GM19452 (cell line): ENCODE measurements around the gene GRB2.

Source experiments
- ATAC-seq: cut with Tn5 transposase; IDR thresholded peaks from one replicate; pipeline ENCODE4 v1.9.1; 2021; ENCODE audit not compliant: unreplicated experiment

GRB2 gene

GRCh38 chr17:75414488-75414887, 9.0 kb upstream of the GRB2 start:
- ATAC-seq: no peak

DNA sequence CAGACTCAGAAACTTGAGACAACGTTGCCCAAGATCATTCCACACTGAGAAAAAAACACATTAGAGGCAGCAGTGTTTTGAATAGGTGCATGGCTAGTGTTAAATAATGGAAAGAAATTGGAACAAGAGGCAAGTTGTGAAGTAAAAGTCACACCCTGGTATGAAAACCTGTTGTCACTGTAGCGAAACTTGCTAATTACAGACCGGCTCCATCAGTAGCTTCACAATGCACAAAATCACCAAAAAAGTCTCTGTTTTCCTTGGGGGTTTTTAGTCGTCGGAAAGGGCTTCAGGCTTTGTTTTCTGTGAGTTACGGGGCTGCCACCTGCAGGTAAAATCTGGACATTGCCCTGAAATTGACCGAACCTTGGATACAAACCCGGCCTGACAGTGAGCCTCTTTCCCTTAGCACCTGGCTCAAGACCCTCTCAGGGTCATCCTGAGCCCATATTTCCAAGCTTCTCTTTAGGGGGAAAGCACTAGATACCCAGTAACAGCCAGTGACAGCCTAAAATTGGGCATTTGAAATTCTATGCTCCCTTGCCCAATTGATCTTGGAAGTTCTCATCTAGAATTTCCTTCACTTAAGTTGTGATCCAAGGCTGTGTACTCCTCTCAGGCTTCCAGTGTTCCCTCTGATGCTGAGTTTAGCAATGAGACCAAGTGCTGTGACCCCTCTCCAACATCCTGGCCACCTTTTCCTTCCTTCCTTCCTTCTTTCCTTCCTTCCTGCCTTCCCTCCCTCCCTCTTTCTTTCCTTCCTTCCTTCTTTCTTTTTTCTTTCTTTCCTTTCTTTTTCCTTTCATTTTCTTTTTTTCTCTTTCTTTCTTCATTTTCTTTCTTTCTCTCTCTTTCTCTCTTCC, 7.2 kb upstream of the GRB2 start:
- no peak for ATAC-seq

DNA sequence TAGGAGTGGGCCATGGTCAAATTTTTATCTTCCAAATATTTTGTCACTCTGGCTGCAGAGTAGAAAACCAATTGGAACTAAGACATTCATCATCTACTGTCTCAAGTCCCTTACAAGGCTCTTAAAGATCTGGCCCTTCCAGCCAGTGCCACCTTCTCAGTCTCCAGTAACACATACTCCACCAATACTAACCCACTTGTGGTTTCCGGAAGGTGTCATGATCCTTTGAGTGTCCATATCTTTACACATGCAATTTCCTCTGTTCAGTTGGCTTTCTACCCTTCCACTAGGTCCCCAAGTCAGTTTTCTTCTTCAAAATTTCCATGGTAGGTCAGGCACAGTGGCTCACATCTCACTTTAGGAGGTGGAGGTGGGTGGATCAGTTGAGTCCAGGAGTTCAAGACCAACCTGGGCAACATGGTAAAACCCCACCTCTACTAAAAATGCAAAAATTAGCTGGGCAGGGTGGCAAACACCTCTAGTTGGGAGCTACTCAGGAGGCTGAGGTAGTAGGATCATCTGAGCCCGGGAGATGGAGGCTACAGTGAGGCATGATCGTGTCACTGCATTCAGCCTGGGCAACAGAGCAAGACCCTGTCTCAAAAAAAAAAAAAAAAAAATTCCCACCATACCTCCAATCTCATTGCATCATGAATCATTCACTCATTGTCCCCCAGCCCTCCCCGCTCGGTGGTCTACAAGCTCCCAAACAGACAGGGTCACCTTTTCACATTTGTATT, 6.0 kb upstream of the GRB2 start:
- no peak for ATAC-seq

DNA sequence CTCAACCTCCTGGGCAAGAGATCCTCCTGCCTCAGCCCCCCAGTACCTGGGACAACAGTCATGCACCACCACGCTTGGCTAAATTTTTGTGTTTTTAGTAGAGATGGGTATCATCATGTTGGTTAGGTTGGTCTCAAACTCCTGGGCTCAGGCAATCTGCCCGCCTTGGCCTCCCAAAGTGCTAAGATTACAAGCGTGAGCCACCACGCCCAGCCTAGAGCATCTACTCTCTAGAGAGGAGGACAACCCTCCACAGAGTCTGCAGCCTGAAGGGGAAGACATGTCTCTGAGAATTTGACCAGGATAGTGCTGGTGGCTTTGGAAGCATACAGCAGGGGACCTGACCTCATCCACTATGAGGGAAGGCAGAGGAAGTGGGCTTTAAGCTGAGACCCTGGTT, 4.7 kb upstream of the GRB2 start:
- ATAC-seq: no peak

DNA sequence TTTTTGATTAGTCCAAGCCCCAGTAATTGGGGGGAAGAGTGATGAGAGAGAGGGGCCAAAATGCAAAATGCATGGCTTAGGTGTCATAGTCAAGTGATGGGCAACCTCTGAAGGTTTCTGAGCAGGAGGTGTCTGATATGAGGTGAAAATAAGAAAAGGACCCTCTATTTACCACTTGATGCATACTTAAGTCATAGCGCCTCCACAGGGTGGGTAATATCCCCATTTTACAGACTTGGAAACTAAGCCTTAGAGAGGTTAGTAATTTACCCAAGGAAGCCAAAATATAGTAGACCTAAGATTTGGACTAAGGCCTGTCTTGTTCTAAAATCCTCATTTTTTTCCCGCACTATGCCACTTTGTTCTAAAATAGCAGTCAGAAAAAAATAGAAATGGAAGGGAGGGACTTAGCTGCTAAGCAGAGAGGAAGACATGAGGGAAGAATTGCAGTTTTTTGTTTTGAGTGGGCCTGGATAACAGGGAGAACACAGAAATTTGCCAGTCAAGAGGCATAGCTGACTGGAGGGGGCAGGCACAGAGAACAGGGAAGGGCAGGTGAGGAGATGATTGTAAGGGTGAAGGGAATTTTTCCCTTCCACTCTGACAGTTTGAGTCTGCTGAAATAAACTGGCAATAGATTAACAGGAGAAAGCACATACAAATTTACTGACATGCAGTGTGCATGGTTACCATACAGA, 2.3 kb upstream of the GRB2 start:
- ATAC-seq: no peak

- no peak for ATAC-seq
Observed at GRCh38 chr17:75406222-75406615, 741 bp upstream of the GRB2 start.

DNA sequence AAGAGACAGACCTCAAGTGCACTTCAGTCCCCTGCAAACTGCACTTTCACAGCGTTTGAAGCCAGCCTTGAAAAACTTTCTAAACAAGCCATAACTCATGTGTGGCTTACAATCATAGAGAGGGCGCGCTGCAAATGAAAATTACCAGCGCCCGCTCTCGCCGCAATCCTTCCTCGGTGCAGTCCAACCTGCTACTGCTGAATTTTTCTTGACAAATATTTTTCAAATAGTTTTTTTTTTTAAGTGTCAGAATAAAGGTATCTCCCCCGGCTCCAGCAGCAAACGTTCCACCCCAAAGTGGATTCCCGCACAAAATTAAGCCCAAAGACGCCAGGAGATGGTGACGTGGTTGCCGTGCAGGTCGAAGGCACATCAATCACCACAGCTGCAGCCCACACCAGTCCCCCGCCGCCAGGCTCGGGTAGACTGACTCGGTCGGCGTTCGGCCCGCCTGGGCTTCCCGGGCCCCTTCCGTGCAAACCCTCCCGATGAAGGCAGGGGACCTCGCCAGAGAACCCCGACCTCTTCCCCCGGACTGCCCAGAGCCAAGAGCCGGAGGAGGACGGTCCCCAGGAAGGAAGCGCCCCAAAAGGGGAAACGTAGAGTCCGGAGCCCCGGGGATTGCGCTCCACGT, 630 bp downstream of the GRB2 start:
- peak; percentile 8 for ATAC-seq

GRCh38 chr17:75404223-75404730, 1.2 kb downstream of the GRB2 start:
- ATAC-seq: no peak

GRCh38 chr17:75403131-75403530, 2.3 kb downstream of the GRB2 start:
- no peak for ATAC-seq

GRCh38 chr17:75402026-75402425, 3.5 kb downstream of the GRB2 start:
- no peak for ATAC-seq

DNA sequence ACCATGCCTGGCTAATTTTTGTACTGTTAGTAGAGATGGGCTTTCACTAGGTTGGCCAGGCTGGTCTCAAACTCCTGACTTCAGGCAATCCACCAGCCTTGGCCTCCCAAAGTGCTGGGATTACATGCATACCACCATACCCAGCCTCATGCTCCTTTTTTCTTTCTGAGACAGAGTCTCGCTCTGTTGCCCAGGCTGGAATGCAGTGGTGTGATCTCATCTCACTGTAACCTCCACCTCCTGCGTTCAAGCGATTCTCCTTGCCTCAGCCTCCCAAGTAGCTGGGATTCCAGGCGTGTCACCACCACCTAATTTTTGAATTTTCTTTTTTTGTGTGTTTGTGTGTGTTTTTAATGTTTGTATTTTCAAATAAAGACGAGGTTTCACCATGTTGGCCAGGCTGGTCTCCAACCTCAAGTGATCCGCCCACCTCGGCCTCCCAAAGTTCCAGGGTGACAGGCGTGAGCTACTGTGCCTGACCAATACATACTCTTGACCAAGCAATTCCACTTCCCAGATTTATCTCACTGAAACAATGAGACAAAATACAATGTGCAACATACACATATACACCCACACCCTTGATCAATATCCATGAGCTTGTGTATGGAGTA, 5.0 kb downstream of the GRB2 start:
- ATAC-seq: no peak

GRCh38 chr17:75398279-75398678, 7.2 kb downstream of the GRB2 start:
- no peak for ATAC-seq

- ATAC-seq: no peak
Observed at GRCh38 chr17:75397217-75397616, 8.3 kb downstream of the GRB2 start.

DNA sequence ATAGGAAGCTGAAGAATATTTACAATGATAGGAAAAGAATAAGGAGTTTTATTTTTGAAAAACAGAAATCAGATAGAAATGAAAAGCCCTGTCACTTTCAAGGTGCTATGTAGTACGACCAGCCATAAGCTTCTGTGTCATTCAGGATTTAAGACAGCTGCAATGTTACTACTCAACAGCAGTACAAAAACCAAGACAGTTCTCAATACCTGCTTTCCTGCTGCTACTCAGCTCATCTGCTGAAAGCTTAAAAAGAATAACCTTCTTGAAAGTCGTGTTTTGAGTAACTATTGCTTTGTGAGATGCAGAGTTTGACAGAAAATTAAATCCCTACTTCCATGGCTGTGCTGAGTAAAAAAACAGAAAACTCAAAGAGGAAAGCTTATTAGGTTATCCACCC, 8.7 kb downstream of the GRB2 start:
- no peak for ATAC-seq

DNA sequence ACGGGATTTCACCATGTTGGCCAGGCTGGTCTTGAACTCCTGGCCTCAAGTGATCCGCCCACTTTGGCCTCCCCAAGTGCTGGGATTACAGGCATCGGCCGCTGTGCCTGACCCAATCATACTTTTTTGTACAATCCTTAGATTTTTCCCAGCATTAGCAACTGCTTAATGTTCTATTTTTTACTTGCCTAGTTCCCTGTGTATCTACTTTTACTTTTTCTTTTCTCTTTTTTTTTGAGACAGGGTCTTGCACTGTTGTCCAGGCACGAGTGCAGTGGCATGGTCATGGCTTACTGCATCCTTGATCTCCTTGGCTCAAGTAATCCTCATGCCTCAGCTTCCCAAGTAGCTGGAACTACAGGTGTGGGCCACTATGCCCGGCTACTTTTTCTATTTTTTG, 9.5 kb downstream of the GRB2 start:
- no peak for ATAC-seq

DNA sequence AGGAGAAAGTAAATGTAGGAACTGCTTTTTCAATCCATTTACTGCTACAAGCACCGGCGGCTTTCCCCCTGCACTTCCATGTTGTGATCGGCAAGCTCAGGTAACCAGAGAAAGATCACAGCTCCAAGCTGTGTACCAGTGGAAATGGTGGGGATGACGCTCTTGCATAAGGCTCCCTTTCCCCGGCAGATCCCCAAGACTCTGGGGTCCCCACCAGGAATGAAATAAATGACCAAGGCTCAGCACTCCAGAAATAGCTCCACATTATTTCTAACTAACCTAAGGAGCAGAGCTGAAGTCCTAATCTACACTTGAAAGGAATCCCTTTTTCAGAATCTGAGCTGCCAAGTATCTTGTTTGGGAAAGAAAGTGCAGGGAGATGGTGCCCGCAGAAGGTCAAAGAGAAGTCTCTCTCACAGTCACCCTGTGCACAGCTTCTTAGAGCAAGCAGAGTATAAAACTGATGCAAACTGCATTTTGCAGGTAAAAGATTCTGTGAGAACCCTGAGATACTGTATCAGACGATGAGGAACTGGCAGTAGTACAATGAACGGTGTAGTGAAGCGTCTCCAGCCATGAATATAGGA, 11.1 kb downstream of the GRB2 start:
- no peak for ATAC-seq

DNA sequence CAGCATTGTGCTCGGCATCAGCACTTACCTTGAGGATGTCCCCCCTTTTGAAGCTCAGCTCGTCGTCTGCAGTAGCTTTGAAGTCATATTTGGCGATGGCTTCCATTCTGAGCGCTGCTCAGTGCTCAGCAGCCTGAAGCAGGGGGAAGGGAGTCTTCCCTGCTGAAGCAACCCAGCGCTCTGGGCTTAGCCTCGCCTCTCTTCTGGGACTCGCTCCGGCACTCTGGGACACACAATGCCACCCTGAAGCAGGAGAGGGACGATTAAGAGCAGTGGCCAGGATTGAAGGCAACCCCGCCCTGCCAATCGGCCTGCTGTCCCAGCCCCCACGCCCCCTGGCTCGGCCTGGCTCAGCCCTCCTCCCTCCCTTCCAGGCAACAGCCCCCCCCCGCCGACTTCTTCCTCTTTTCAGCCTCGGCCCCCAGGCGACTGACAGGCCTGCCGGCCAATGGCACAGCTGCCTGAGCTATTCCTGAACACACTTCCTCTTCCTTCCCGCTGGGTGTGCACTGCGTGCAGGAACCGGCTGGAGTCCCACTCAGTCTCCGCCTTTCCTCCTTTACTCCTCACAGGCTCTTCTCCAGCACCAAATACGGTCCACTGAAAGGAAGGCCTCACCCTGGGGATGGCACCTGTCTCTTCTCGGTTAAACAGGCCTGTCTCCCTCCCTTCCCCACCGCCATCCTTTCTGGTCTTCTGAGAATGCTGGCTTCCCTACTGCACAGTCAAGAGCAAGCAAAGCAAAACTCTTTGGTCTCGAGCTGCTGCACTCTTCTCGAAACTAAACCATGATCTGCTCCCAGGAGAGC, 11.8 kb downstream of the GRB2 start:
- ATAC-seq: peak; percentile 64

DNA sequence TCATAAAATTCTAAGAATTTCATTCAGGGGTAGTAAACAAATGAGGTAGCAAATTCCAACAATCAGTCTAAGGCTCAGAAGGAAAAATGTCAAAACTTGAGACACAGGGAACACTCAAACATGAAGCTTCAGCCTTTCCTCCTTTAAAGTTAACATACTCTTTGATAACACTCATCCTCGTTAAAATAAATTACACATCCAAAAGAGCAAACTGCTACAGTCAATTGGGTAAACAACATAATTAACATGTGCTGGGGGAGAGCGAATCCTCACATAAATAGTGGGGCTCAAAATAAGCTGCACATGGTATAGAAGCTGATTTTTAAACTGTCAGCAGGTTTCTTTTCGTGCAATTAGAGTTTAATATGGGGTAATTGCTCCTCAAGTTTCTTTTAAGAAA, 12.9 kb downstream of the GRB2 start:
- no peak for ATAC-seq

DNA sequence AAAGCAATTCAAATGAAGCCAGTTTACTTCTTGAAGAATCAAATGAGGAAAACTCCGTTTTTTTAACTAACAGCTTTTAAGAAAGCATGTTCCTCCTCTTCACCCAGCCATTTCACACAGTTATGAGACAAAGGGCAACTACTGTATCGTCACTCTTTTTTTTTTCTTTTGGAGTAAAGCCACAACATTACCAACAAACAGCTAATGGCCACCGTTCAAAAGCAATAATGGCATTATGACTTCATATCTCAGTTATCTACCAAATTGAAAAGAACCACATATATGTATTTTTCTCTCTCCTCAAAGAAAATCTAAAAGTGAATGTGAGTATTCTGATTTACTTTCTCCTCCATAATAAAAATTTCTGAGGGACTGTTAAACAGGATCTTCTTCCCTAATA, 14.5 kb downstream of the GRB2 start:
- no peak for ATAC-seq
